ENCODE results near the gene C20orf204.

The C20orf204 gene

GRCh38 chr20:64070244-64070993, 34.4 kb downstream of the C20orf204 start:
- H3K4me3 ChIP-seq (ENCODE audit: low read depth, low read length) = no peak overlapping the region
- no peak for DNase-seq (ENCODE audit: low read depth)
- no peak for TF ChIP-seq CTCF (conservative IDR thresholded peaks at IDR 0.05; ENCODE audit: low read depth, low read length)

GRCh38 chr20:64071341-64072332, 35.7 kb downstream of the C20orf204 start:
- no peak for TF ChIP-seq CTCF (conservative IDR thresholded peaks at IDR 0.05; ENCODE audit: low read depth, low read length)
- no peak overlapping the region for H3K4me3 ChIP-seq (ENCODE audit: low read depth, low read length)
- no peak for DNase-seq (ENCODE audit: low read depth)

GRCh38 chr20:64072498-64073063, 36.6 kb downstream of the C20orf204 start:
- H3K4me3 ChIP-seq (ENCODE audit: low read depth, low read length) = no peak overlapping the region
- no peak for DNase-seq (ENCODE audit: low read depth)
- TF ChIP-seq CTCF (conservative IDR thresholded peaks at IDR 0.05; ENCODE audit: low read depth, low read length) = no peak

- no peak for DNase-seq (ENCODE audit: low read depth)
- H3K4me3 ChIP-seq (ENCODE audit: low read depth, low read length) = no peak overlapping the region
- no peak for TF ChIP-seq CTCF (conservative IDR thresholded peaks at IDR 0.05; ENCODE audit: low read depth, low read length)
Measured at GRCh38 chr20:64073476-64074183, 37.6 kb downstream of the C20orf204 start.

GRCh38 chr20:64074184-64074789, 38.3 kb downstream of the C20orf204 start:
- H3K4me3 ChIP-seq (ENCODE audit: low read depth, low read length) = no peak overlapping the region
- no peak for TF ChIP-seq CTCF (conservative IDR thresholded peaks at IDR 0.05; ENCODE audit: low read depth, low read length)
- no peak for DNase-seq (ENCODE audit: low read depth)

- TF ChIP-seq CTCF (conservative IDR thresholded peaks at IDR 0.05; ENCODE audit: low read depth, low read length) = no peak
- H3K4me3 ChIP-seq (ENCODE audit: low read depth, low read length) = no peak overlapping the region
- no peak for DNase-seq (ENCODE audit: low read depth)
Measured at GRCh38 chr20:64074963-64075362, 39.0 kb downstream of the C20orf204 start.
